HG03354 (cell line): ENCODE data around the gene SMPD4.
"Not testable (repeated sequence)": the region's sequence is repeated elsewhere in the genome, so short reads cannot be mapped to it uniquely, and the experiment has no call there.

Source experiments
- ATAC-seq: cut with Tn5 transposase; IDR thresholded peaks from one replicate; pipeline ENCODE4 v1.9.1; 2021; ENCODE audit warnings: mild to moderate bottlenecking; ENCODE audit not compliant: unreplicated experiment, poor library complexity, severe bottlenecking

Gene SMPD4

GRCh38 chr2:130143266-130144039 is 37.9 kb downstream of the SMPD4 start:
- not testable (repeated sequence) for ATAC-seq

GRCh38 chr2:130142396-130143265 is 38.8 kb downstream of the SMPD4 start:
- ATAC-seq, result not testable (repeated sequence)

DNA sequence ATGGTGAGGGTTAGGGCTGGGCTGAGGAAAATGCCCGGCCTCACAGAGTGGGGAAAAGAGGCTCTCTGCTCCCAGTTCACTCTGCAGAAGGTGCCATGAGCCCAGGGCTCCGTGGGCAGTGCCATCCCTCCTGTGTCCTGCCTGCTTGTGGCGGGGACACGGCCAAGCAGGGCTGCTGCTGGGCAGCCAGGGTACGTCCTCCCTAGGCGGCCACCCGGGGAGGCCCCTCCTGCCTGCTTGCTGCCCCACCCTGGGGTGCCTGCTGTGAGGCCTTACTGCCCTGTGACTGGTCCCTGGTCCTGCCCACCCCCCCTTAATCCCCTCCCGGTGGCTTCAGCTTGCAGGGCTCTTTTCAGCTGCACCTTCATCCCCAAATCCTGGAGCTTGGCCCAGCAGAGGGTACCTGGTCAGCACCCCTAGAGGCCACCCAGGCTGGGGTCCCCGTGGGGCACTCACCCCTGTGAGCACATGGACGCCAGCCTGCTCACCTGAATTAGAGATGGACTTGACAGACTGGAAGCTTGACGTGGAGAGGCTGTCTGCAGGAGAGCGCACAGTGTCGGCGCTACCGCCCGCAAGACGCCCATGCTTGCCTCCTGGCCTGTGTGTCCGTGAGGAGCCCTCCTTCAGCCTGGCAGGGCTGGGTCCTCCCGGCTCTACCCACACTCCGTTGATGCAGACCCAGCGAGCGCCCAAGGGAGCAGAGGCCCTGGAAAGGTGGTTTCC is 39.6 kb downstream of the SMPD4 start:
- ATAC-seq, result not testable (repeated sequence)

DNA sequence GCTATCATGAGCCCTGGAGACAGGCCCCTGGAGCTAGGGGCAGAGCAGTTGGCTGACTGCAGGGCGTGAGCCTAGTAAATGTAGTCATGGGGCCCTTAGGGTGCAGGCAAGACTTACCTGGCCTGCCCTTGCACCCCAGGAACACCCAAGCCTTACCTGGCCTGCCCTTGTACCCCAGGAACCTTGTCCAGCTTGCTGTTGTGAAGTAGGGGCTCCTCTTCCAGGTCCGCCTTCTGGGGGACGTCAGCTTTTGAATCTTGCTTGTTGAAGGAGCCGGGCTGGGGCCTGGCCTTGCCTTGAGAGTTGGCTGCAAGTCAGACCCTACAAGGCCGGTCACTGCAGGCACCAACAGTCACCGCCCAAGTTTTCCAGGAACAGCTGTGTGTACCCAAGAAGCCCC is 40.4 kb downstream of the SMPD4 start:
- ATAC-seq, result not testable (repeated sequence)

GRCh38 chr2:130140516-130140915 is 40.9 kb downstream of the SMPD4 start:
- not testable (repeated sequence) for ATAC-seq

DNA sequence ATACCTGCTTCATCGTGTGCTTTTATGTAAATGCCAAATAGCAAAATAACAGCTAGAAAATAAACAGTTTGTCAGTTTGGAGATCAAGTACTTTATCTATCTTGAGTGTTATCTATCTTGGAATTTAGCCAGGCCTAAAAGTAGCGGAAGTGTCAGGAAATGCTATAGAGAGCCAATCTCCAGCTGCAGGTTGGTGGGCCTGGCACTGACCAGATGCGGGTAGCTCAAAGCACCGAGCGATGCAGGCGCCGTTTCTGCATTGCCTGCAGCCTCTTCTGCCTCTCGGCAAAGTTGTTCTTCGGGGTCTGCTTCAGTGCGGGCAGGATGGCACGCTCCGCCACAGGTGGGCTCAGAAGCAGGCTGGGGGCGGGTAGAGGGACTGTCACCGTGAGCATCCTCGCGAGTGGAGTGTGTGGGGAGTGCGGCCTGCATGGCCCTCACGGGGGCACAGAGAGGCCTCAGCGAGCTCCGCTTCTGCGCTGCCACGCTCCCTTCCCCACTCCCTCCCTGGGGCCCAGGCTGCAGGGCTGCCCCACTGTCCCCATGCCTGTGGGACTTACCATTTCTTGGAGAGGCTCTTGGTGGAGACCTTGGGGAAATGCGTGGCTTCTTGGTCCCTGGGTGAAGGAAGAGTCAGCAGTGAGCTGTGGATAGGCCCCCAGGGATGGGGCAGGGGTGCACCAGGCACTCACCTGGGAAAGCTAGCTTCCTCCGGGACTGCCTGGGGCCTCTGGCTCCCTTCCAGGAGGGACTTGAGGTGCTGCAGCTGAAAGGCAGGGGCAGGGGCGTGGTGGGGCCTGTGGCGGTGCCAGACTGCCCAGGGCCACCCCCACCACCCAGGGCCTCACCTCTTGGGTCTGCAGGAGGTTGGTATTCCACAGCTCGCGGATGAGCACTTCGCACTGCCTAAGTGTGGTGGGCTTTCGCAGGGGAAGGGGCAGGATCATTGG is 41.8 kb downstream of the SMPD4 start:
- ATAC-seq, result not testable (repeated sequence)

DNA sequence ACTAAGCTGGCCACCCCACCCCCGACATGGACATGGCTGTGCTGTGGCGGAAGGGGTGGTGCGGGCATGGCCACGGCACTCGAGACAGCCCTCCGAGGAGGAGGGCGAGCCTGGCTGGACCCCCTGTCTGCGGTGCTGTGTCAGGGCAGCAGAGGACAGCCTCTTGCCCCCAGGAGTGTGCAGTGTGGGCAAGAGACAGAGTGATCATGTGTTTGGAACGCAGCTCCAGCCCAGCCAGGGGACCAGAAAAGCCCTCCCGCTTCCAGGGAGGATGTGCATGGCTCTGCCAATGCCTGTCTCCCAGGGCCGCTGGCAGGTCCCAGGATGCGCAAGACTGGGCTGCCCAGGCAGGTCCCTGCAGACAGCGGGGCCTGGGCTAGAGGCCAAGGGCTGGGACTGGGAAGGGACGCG is 42.6 kb downstream of the SMPD4 start:
- not testable (repeated sequence) for ATAC-seq

DNA sequence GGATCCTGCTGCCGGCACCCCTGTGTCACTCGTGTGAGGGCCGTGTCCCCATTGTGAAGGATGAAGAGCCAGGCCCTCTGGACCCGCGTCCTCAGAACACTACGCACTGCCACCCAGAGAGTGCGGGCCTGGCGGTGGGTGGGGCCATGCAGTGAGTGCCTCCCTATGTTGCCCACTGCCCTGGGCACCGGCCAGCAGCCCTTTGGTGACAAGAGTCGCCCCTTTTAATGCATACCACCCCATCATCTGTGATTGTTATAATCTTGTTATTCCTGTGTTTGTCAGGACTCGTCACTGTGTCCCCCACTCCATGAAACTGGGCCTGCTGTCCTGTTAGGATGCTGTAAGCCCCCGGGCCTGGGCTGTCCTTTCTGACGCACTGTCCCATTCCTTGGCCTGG is 43.1 kb downstream of the SMPD4 start:
- ATAC-seq, result not testable (repeated sequence)

DNA sequence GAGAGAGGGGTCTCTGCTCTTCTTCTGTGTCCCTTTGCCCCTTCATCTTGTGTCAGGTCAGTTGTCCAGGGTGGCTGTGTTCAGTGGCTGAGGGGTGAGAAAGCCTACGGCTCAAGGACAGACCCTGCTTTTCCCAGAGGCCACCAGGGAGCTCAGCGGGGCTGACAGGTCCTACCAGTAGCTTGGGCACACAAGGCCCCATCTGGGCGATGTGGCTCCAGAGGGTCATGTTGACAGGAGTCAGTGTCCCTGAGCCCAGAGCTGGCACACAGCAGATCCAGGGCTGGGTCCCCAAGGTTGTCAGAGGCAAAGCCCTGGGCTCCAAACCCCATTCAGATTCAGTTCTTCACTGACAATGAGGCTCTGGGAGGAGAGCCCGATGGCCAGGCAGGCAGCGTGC is 44.3 kb downstream of the SMPD4 start:
- ATAC-seq, result not testable (repeated sequence)

DNA sequence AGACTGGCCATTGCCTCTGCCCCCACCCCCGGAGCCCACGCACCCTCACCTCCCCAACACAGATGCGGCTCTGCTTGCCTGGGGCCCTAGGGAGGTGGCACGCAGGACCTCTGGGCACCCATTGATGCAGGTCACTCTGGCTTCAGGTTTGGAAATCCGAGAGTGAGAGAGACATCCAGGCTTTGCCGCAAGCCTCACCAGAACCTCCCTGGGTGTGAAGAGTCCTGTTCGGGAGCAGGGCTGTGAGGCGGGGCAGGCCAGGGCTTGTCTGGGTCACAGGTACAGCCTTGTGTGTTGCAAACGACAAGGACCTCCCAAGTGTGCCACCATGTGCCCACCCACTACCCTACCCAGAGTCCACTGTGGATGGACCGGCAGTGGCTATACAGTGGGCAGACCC is 44.9 kb downstream of the SMPD4 start:
- ATAC-seq, result not testable (repeated sequence)

DNA sequence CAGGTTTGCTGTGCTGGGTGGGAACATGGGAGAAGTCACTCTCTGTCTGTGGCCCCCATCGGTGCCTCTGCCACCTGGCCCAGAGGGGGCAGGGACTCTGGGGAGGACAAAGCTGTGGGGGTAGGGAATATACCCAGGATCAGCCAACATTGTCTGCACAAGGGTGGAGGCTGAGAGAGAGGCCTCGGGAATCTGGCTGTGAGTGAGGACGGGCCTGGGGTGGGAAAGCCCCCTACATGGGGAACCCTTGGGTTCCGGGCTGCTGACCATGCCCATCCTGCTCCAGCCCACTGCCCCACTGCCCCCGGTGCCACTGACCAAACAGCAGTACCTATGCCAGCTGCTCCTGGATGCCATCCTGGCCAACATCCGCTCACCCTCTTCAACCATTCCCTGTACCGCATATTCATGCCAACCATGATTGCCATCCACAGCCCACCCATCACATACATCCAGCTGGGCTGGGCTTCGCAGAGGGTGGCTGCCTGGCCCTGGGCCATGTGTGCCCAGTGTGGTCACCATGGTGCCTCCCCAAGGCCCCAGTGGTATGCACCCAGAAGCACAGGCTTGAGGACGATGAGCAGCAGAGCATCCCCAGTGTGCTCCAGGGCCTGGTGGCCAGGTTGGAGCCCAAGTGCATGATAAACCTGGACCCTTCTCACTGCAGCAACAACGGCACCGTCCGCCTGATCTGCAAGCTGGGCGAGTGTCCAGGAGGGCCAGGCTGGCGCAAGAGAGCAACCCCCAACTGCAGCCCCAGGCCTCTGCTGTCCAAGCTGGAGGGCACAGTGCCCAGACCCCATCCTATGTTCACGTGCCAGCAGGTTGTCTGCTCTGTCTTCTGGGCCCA is 45.5 kb downstream of the SMPD4 start:
- no peak for ATAC-seq

DNA sequence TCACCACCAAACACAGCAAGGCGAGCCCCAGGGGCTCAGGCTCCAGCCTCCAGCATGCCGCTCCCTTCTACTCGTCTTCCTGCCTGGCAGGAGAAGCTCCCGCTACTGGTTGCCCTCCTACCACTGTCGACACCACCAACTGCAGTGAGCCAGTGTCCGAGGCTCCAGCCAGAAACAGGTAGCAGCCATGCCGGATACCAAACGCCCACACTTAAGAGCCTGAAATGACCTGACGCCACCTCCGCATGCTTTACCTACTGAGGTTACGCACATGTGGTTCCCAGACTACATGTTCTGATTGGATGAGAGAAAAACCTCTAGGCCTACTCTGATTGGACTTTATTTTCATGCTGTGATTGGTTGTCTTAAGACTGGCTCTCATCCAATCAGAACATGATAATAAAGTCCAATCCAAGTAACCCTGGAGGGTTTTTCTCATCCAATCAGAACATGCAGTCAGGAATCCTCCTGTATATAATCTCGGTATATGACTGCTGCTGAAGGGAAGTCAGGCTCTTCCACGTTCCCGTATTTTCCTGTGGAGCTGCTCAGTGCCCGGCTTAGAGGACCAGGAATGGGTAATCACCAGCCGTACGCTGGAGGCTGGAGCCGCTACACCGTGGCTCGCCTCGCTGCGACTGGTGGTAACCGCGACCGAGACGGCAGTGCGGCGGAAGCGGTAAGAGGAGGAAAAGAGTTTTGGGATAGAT is 52.1 kb downstream of the SMPD4 start, which contains the start of gene POTEF:
TSS of gene POTEF (minus strand) at position 103 of the 710 bp plus-strand sequence. CDS start 8,707 bp downstream, outside the sequence.
- ATAC-seq, result not testable (repeated sequence)

DNA sequence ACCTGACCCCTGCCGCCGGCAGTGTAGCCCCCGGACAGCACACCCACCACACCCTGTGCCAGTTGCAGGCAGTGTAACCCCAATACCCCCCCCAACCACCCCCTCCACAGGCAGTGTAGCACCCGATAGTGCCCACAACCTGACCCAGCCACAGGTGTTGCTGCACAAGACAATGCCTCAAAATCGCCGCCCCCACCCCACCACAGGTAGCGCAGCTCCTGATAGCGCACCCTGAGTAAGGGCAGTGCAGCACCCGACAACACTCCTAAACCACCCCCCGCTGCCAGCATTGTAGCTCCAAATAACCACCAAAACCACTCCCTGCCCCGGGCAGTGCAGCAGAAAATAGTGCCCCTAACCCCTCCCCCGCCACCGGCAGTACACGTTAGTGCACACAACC is 52.9 kb downstream of the SMPD4 start:
- not testable (repeated sequence) for ATAC-seq

GRCh38 chr2:130127726-130128125 is 53.7 kb downstream of the SMPD4 start:
- not testable (repeated sequence) for ATAC-seq

DNA sequence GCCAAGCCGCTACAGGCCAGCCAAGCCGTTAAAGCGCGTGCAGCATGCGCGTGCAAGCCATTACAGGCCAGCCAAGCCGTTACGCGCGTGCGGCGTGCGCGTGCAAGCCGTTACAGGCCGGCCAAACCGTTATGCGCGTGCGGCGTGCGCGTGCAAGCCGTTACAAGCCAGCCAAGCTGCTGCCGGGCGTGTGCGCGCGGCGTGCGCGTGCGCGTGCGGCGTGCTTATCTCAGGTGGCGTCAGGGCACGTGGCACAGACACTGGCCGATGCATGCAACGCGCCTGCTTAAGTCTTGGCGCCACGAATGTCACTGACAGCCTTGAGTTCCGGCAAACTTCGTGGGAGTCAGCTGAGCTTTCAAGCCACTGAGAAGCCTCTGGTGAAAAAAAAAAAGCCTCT is 60.5 kb downstream of the SMPD4 start:
- ATAC-seq, result not testable (repeated sequence)

GRCh38 chr2:130102597-130103363 is 78.6 kb downstream of the SMPD4 start:
- ATAC-seq, result not testable (repeated sequence)
